ENCODE data around the gene SUFU. TPM values are rescaled to one million over a fixed set of nuclear protein-coding genes. Genes with fewer than 3 reads are reported as not detected.
"Not testable (repeated sequence)": the region's sequence is repeated elsewhere in the genome, so short reads cannot be mapped to it uniquely, and the experiment has no call there.

SUFU gene
- 17.3 TPM for total RNA-seq

DNA sequence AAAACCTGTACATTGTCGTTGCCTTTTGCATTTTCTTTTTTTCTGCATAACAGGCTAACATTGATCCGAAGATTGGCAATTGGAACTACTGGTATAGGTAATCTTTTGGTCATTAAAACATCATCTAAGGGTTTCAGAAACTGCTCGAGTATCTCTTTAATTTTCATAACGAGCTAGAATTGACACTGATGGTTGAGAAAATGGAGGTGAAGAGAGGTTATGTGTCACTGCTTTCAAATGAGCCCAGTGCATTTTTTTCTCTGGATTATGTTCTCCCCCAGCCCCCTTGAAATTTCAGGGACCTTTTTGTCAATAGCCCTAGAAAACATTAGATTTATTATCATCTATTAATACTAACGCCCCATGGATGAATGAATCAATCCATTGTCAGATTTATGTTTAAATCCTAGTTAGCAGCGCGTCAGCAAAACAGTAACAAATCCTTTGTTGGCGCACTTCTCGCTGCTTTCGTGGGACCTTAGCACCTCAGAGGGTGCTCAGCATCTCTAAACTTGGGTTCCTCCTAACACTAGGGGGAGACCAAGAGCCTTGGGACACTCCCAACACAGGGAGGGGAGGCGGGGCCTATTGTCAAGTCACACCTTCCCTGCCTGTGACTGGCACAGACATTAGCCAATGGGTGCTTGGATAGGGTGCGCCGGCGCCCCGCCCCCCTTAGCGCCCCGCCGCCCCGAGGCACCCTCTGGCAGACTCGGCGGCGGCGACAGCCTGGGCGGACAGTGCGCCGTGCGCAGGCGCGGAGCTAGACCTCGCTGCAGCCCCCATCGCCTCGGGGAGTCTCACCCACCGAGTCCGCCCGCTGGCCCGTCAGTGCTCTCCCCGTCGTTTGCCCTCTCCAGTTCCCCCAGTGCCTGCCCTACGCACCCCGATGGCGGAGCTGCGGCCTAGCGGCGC, at the start of gene SUFU:
Gene SUFU (plus strand): TSS at position 709 of the 915 bp plus-strand sequence. CDS start 181 bp downstream, at position 890.
- TF ChIP-seq CTCF (IDR thresholded peaks at IDR 0.05): peak; percentile 83 to 93 (median 87)
- H3K36me3 ChIP-seq: no peaks in the 10 kb centered on the region
- H3K4me3 ChIP-seq: peak within 1 kb of the TSS; percentile 93 to 100
- H3K9me3 ChIP-seq: no peaks in the 10 kb centered on the region
- peak; percentile 96 to 99 for DNase-seq (ENCODE audit: low spot score in 2 of 2)
- peaks cover 9 to 15% of the 10 kb centered on the region in 2 donors for H3K4me1 ChIP-seq
- H3K27me3 ChIP-seq: no peaks in the 10 kb centered on the region
- H3K27ac ChIP-seq: peak within 1 kb of the TSS; percentile 66 to 94
- intact Hi-C loops (cut with DNase I): loop anchor here (1.0 to 10.0 kb wide), 8 partner anchors 53 to 1149 kb away; partner anchors contain the start of genes ARL3, BTRC, C10orf95 and ELOVL3

DNA sequence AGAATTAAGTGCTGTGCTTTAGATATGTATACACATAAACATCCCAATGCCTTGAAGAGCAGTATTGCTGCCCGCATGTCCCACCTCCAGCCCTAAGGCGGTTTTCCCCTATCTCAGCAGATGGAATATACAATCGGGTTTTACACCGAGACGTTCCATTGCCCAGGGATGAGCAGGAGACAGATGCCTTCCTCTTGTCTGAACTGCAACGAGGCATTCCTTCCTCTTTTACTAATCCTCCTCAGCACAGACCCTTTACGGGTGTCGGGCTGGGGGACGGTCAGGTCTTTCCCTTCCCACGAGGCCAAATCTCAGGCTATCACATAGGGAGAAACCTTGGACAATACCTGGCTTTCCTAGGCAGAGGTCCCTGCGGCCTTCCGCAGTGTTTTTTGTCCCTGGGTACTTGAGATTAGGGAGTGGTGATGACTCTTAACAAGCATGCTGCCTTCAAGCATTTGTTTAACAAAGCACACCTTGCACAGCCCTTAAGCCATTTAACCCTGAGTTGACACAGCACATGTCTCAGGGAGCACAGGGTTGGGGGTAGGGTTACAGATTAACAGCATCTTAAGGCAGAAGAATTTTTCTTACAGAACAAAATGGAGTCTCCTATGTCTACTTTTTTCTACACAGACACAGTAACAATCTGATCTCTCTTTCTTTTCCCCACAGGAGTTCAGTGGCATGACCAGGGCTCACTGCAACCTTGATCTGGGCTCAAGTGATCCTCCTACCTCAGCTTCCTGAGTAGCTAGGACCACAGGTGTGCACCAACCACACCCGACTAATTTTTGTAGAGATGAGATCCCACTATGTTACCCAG, 48.9 kb upstream of the SUFU start:
- intact Hi-C loops (cut with DNase I); H3K4me1 ChIP-seq; H3K27ac ChIP-seq; DNase-seq (ENCODE audit: low spot score in 2 of 2); H3K9me3 ChIP-seq; H3K36me3 ChIP-seq; H3K27me3 ChIP-seq; H3K4me3 ChIP-seq: not testable (repeated sequence)

DNA sequence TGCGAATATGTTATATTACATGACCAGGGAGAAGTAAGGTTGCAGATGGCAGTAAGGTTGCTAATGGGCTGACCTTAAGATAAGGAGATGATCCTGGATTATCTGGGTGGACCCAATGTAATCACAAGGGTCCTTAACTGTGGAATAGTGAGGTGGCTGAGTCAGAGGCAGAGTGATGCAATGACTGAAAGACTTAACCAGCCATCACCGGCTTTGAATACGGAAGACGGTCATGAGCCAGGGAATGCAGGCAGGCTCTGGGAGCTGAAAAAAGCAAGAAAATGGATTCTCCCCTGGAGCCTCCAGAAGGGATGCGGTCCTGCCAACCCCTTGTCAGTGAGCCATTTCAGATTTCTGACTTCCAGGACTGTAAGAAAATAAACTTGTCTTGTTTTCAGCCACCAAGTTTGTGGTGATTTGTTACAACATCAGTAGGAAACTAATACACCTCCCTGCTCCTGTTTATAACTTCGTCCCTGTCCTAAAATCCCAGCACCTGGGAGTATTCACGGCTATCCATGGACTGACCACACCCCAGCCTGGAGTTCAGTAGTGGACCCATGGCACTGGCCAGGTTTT, 47.8 kb upstream of the SUFU start:
- Histone ChIP-seq H3K36me3 (no peaks in the 10 kb centered on the region), H3K27ac (no peak overlapping the region), H3K4me3 (no peak overlapping the region), H3K9me3 (no peaks in the 10 kb centered on the region), H3K4me1 (peaks cover 0 to 9% of the 10 kb centered on the region in 2 donors), H3K27me3 (no peaks in the 10 kb centered on the region)
- intact Hi-C loops (cut with DNase I): no loop called here
- TF ChIP-seq CTCF (IDR thresholded peaks at IDR 0.05): no peak
- DNase-seq (ENCODE audit: low spot score in 2 of 2): no peak

DNA sequence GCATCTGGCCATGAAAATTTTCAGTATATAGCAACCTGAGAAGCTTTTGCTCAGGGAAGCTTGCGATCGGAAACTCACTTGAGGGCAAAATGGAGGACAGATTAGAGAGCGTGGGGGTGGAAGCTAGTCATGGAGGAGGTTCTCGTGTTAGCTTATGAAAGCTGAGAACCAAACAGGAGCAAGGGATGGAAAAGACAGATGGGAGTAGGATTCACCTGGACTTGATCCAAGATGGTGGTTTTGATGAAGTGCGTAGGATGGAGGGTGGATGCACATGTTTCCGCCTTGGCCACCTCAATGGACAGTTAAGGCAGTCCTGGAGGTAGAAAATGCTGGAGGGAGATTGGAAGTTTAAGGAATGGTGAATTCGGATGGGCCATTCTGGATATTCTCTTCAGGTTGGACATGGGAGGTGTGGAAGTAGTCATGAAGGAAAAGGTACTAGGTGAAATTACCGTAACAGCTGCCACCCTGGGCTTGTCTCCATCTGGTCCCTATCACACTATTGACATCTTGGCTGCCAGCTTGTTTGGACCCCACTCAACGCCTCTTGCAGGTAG, 46.1 kb upstream of the SUFU start:
- intact Hi-C loops (cut with DNase I): no loop called here
- Histone ChIP-seq H3K4me3 (no peak overlapping the region), H3K27me3 (no peaks in the 10 kb centered on the region), H3K27ac (no peak overlapping the region), H3K9me3 (no peaks in the 10 kb centered on the region), H3K4me1 (peaks cover 0 to 7% of the 10 kb centered on the region in 2 donors), H3K36me3 (no peaks in the 10 kb centered on the region)
- DNase-seq (ENCODE audit: low spot score in 2 of 2): no peak
- TF ChIP-seq CTCF (IDR thresholded peaks at IDR 0.05): no peak

DNA sequence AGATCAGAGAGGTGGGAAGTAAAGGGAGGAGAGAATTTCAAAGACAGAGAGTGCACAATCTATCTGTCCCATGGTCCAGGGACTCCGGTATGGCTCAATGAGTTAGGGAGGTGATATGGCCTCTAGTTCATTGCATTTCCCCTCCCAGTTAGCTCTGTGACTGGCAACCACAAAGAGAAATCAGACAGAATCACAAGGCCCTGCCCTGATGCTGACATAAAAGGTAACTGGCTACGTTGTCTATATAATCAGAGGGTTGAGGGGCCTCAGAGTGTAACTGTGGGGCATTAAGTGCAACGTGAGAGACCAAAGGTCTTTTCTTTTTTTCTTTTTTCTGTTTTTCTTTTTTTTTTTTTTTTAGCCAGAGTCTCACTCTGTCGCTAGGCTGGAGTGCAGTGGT, 45.1 kb upstream of the SUFU start:
- Histone ChIP-seq H3K4me1 (peaks cover 0 to 7% of the 10 kb centered on the region in 2 donors), H3K27me3 (no peaks in the 10 kb centered on the region), H3K4me3 (no peak overlapping the region), H3K9me3 (no peaks in the 10 kb centered on the region), H3K27ac (no peak overlapping the region), H3K36me3 (no peaks in the 10 kb centered on the region)
- DNase-seq (ENCODE audit: low spot score in 2 of 2): no peak
- intact Hi-C loops (cut with DNase I): no loop called here
- TF ChIP-seq CTCF (IDR thresholded peaks at IDR 0.05): no peak

Measured in ascending aorta (tissue), 2 donors.